H1 (cell line): ENCODE measurements around the gene GPR31. TPM values are rescaled to one million over a fixed set of nuclear protein-coding genes. Genes with fewer than 3 reads are reported as not detected.

Experiments
- CTCF ChIA-PET: fragments of 300-600 bp; sonication (Branson Sonifier 250); formaldehyde crosslinking; loops from one replicate; lab custom pipeline; 2021; ENCODE audit not compliant: partially characterized antibody; lab: Charles Lee
- POLR2A ChIA-PET: fragments of 300-600 bp; sonication (Branson Sonifier 250); formaldehyde crosslinking; loops from one replicate; lab custom pipeline; 2021; ENCODE audit warnings: inconsistent platforms; ENCODE audit not compliant: partially characterized antibody; lab: Charles Lee
- DNase-seq, 2 experiments: peaks; one replicate each; pipeline versions ENCODE4 v3.0.0 to v3.0.0-alpha.2; 2010 to 2022; ENCODE audit warnings: low spot score in 2 of 2, low read depth in 1 of 2, mixed read lengths in 1 of 2
- FAIRE-seq: peaks from 2 replicates; lab custom pipeline; 2011; peaks lifted over from hg19 to GRCh38; lab: Jason Lieb, UNC
- H2AFZ ChIP-seq: 2 replicates; pipeline ENCODE4 v1.8.1; 2012; ENCODE audit warnings: low read length, inconsistent platforms
- H2AK5ac ChIP-seq: 2 replicates; pipeline ENCODE4 v1.6.1; 2013; ENCODE audit warnings: low read depth, low read length
- H2BK120ac ChIP-seq: replicated peaks from 2 replicates; pipeline ENCODE3; 2013; ENCODE audit warnings: low read depth, low read length, inconsistent platforms
- H2BK12ac ChIP-seq: 2 replicates; pipeline ENCODE4 v1.6.1; 2013; ENCODE audit warnings: low read depth, low read length
- H2BK15ac ChIP-seq: 2 replicates; pipeline ENCODE4 v1.6.1; 2013; ENCODE audit warnings: low read length
- H2BK20ac ChIP-seq: 2 replicates; pipeline ENCODE4 v1.6.1; 2013; ENCODE audit warnings: low read length
- H2BK5ac ChIP-seq: 2 replicates; pipeline ENCODE4 v1.6.1; 2013; ENCODE audit warnings: low read depth, low read length
- H3K14ac ChIP-seq: 2 replicates; pipeline ENCODE4 v1.6.1; 2013; ENCODE audit warnings: inconsistent platforms; ENCODE audit not compliant: insufficient read length
- H3K18ac ChIP-seq: 2 replicates; pipeline ENCODE4 v1.6.1; 2013; ENCODE audit warnings: low read length; ENCODE audit errors: extremely low read depth
- H3K23ac ChIP-seq: 2 replicates; pipeline ENCODE4 v1.6.1; 2013; ENCODE audit warnings: inconsistent platforms; ENCODE audit not compliant: insufficient read length
- H3K23me2 ChIP-seq: 2 replicates; pipeline ENCODE4 v1.6.1; 2013; ENCODE audit warnings: low read depth, low read length
- H3K27ac ChIP-seq: 2 replicates; pipeline ENCODE4 v1.6.1; 2011; ENCODE audit warnings: low read depth, low read length, inconsistent platforms
- H3K27me3 ChIP-seq, 4 experiments: replicated peaks in 1 of 4; 1 replicate in 1 of 4; 2 replicates in 3 of 4; pipeline versions ENCODE4 v1.6.1 to v1.8.1; 2011 to 2013; ENCODE audit warnings: low read length in 3 of 4, mild to moderate bottlenecking in 3 of 4, inconsistent platforms in 2 of 4, mixed read lengths in 2 of 4, moderate library complexity in 1 of 4; ENCODE audit not compliant: control insufficient read depth in 3 of 4, insufficient read depth in 3 of 4; ENCODE audit errors: extremely low read depth in 1 of 4
- H3K36me3 ChIP-seq, 4 experiments: 2 replicates each; pipeline versions ENCODE4 v1.6.1 to v1.8.1; 2011 to 2013; ENCODE audit warnings: mild to moderate bottlenecking in 4 of 4, low read length in 3 of 4, moderate library complexity in 2 of 4, control low read depth in 1 of 4, inconsistent platforms in 1 of 4; ENCODE audit not compliant: insufficient read depth in 4 of 4, control insufficient read depth in 2 of 4
- H3K4ac ChIP-seq: replicated peaks from 2 replicates; pipeline ENCODE3; 2013; ENCODE audit warnings: low read length, low read depth, mixed read lengths, inconsistent platforms; ENCODE audit not compliant: insufficient read length
- H3K4me1 ChIP-seq, 4 experiments: replicated peaks in 1 of 4; 1 replicate in 1 of 4; 2 replicates in 3 of 4; pipeline versions ENCODE4 v1.6.1 to v1.8.1; 2011 to 2013; ENCODE audit warnings: low read length in 3 of 4, inconsistent platforms in 2 of 4, mixed read lengths in 1 of 4; ENCODE audit not compliant: insufficient read depth in 4 of 4, control insufficient read depth in 3 of 4
- H3K4me2 ChIP-seq, 2 experiments: 2 replicates each; pipeline versions ENCODE4 v1.6.1 to v1.8.1; 2011 to 2013; ENCODE audit warnings: low read depth in 2 of 2, low read length in 2 of 2, control low read depth in 1 of 2, inconsistent platforms in 1 of 2, mild to moderate bottlenecking in 1 of 2; ENCODE audit not compliant: insufficient read depth in 1 of 2
- H3K4me3 ChIP-seq, 4 experiments: fragments of 200-600, 300-600 bp in 1 of 4; sonication (generic), shearing (Covaris generic), sonication (Bioruptor Twin) in 1 of 4; 2 replicates each; pipeline versions ENCODE4 v1.5.1 to v1.8.1; 2011 to 2016; ENCODE audit warnings: low read length in 4 of 4, low read depth in 3 of 4, control low read depth in 2 of 4, inconsistent platforms in 2 of 4, mild to moderate bottlenecking in 2 of 4, mixed read lengths in 1 of 4, moderate library complexity in 1 of 4; ENCODE audit not compliant: insufficient read depth in 2 of 4; ENCODE audit errors: extremely low read depth in 1 of 4
- H3K56ac ChIP-seq: replicated peaks from 2 replicates; pipeline ENCODE3; 2013; ENCODE audit warnings: low read depth, mild to moderate bottlenecking, mixed read lengths, low read length, inconsistent platforms; ENCODE audit not compliant: insufficient read length
- H3K79me1 ChIP-seq: 2 replicates; pipeline ENCODE4 v1.6.1; 2013; ENCODE audit warnings: low read depth, low read length, control low read depth
- H3K79me2 ChIP-seq, 2 experiments: 2 replicates each; pipeline versions ENCODE4 v1.6.1 to v1.8.1; 2012 to 2013; ENCODE audit warnings: low read length in 2 of 2, mild to moderate bottlenecking in 2 of 2, inconsistent platforms in 1 of 2; ENCODE audit not compliant: insufficient read depth in 2 of 2, control insufficient read depth in 1 of 2
- H3K9ac ChIP-seq, 4 experiments: replicated peaks in 1 of 4; 1 replicate in 1 of 4; 2 replicates in 3 of 4; pipeline versions ENCODE4 v1.6.1 to v1.8.1; 2011 to 2013; ENCODE audit warnings: low read depth in 3 of 4, low read length in 3 of 4, control low read depth in 2 of 4, mild to moderate bottlenecking in 2 of 4, moderate library complexity in 2 of 4, inconsistent platforms in 1 of 4; ENCODE audit errors: extremely low read depth in 1 of 4
- H3K9me3 ChIP-seq, 2 experiments: 2 replicates each; pipeline versions ENCODE4 v1.6.1 to v1.8.1; 2012 to 2013; ENCODE audit warnings: mild to moderate bottlenecking in 2 of 2, moderate library complexity in 2 of 2, control low read depth in 1 of 2, inconsistent platforms in 1 of 2, low read depth in 1 of 2, low read length in 1 of 2, mixed read lengths in 1 of 2; ENCODE audit not compliant: insufficient read depth in 2 of 2
- H4K20me1 ChIP-seq, 2 experiments: replicated peaks in 1 of 2; 2 replicates each; pipeline versions ENCODE3 to v1.8.1; 2011 to 2013; ENCODE audit warnings: inconsistent platforms in 2 of 2, low read length in 2 of 2, mild to moderate bottlenecking in 1 of 2; ENCODE audit not compliant: insufficient read depth in 2 of 2, control insufficient read depth in 1 of 2
- H4K5ac ChIP-seq: 2 replicates; pipeline ENCODE4 v1.6.1; 2013; ENCODE audit warnings: low read length, low read depth, mixed read lengths, inconsistent platforms; ENCODE audit not compliant: insufficient read length
- H4K8ac ChIP-seq: 2 replicates; pipeline ENCODE4 v1.8.0; 2013; ENCODE audit warnings: mild to moderate bottlenecking, moderate library complexity, low read length, inconsistent platforms; ENCODE audit not compliant: insufficient read depth; ENCODE audit errors: extremely low read depth
- H4K91ac ChIP-seq: replicated peaks from 2 replicates; pipeline ENCODE3; 2013; ENCODE audit warnings: low read length, mixed read lengths, inconsistent platforms; ENCODE audit not compliant: insufficient read length
- CHD1 ChIP-seq: IDR thresholded peaks from 2 replicates; pipeline ENCODE4 v1.6.1; 2012; ENCODE audit warnings: low read depth, low read length, improper control_type of control experiment
- NRF1 ChIP-seq: IDR thresholded peaks from 2 replicates; pipeline ENCODE4 v1.6.1; 2011; ENCODE audit warnings: mild to moderate bottlenecking, low read depth, low read length, improper control_type of control experiment
- POLR2A ChIP-seq, 2 experiments: IDR thresholded peaks; 1 replicate in 1 of 2; 2 replicates in 1 of 2; pipeline ENCODE4 v1.6.1; 2011; ENCODE audit warnings: low read depth in 2 of 2, low read length in 2 of 2, mild to moderate bottlenecking in 2 of 2; ENCODE audit errors: control extremely low read depth in 1 of 2
- POU5F1 ChIP-seq: IDR thresholded peaks from 2 replicates; pipeline ENCODE4 v1.6.1; 2011; ENCODE audit warnings: low read depth, mild to moderate bottlenecking, low read length, moderate library complexity
- SIRT6 ChIP-seq: IDR thresholded peaks from one replicate; pipeline ENCODE4 v1.7.1; 2012; ENCODE audit warnings: low read length, inconsistent platforms
- TBP ChIP-seq: IDR thresholded peaks from 2 replicates; pipeline ENCODE4 v1.6.1; 2011; ENCODE audit warnings: low read depth, low read length, improper control_type of control experiment
- TEAD4 ChIP-seq: IDR thresholded peaks from 2 replicates; pipeline ENCODE4 v1.6.1; 2012; ENCODE audit warnings: low read depth, low read length, inconsistent platforms, mixed read lengths
- YY1 ChIP-seq: IDR thresholded peaks from 2 replicates; pipeline ENCODE4 v1.6.1; 2011; ENCODE audit warnings: low read depth, mild to moderate bottlenecking, low read length
- WGBS, 2 experiments: shearing (Covaris generic) in 1 of 2; methylation state at CpG; one replicate each; pipeline versions ENCODE4 v1.1.6 to v1.1.7; 2013 to 2015; ENCODE audit warnings: low lambda C conversion rate in 2 of 2, mixed read lengths in 2 of 2, inconsistent platforms in 1 of 2, low coverage in 1 of 2, missing lambda C conversion rate in 1 of 2; ENCODE audit not compliant: insufficient replicate concordance in 2 of 2, insufficient coverage in 1 of 2, insufficient read length in 1 of 2; ENCODE audit errors: extremely low coverage in 1 of 2, missing lambda C conversion rate in 1 of 2; 5-methylcytosine and 5-hydroxymethylcytosine counted together
- polyA plus RNA-seq, 7 experiments: library from polyadenylated mRNA; depleted of rRNA in 3 of 7; stranded (reverse) in 5 of 7; unstranded in 2 of 7; fragments of >200 nt in 5 of 7; fragments of 200-250 nt in 2 of 7; gene quantifications; 1 replicate in 5 of 7; 2 replicates in 1 of 7; 4 replicates in 1 of 7; pipeline versions ENCODE4 v1.2.1 to v1.2.3, GENCODE V29; 2011 to 2013; ENCODE audit warnings: missing spikeins in 2 of 7, mixed read lengths in 2 of 7
- total RNA-seq: library from RNA; stranded (reverse); fragmentation: NEBNext Ultra II Directional; extraction: Animal tissue kit (Norgen Biotek cat#: 25700); gene quantifications from 2 replicates; pipeline ENCODE4 v1.2.1, GENCODE V29; 2021
- TF ChIP-seq, protein P1 (sequence below): IDR thresholded peaks from 2 replicates; pipeline ENCODE4 v1.6.1; 2012; ENCODE audit warnings: low read length, inconsistent platforms

Gene GPR31
- total and polyA plus RNA-seq, 2 of the 8 experiments (the other 6 are each of a cell fraction or from before 2014, with no cell fraction given) = not detected

DNA sequence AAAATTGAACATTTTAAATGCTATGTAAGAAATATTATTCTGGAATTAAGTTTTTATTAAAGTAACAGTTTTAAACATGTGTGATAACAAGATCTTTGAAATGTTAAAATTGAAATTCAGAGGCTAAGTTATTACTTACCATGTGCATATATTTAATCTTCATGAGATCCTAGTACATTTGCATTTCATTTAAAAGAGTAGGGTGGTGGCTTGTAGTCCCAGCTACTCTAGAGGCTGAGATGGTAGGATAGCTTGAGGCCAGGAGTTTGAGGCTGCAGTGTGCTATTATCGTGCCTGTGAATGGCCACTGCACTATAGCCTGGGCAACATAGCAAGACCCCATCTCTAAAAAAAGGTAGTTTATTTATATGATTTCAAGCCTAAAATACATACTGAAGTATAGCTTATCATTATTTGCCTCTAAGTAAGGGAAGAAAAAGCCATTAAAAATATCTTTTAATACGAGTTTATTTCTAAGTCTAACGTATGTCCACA, 31.9 kb downstream of the GPR31 start:
- Histone ChIP-seq H3K4me1 (no peaks in the 10 kb centered on the region; a peak in 1 of 7 replicates), H2AK5ac (no peak overlapping the region), H3K56ac (no peak overlapping the region), H2AFZ (no peak overlapping the region), H2BK20ac (no peak overlapping the region), H3K79me1 (no peaks in the 10 kb centered on the region), H3K4me3 (no peak overlapping the region), H3K9ac (no peak overlapping the region), H3K14ac (no peak overlapping the region), H3K27me3 (no peaks in the 10 kb centered on the region), H3K9me3 (no peaks in the 10 kb centered on the region), H2BK12ac (no peak overlapping the region), H3K79me2 (no peaks in the 10 kb centered on the region), H3K23me2 (no peaks in the 10 kb centered on the region), H2BK120ac (no peak overlapping the region)
- WGBS, 2 experiments = 71% methylated on average over 3 of the region's 3 CpGs; no CpG with 5 or more reads in 1 of the 2 experiments
- no peak for DNase-seq
- ChIA-PET POLR2A (no interaction called here), CTCF (interaction anchor here (1.0 to 2.0 kb wide), 3 partner anchors 16 to 351 kb away, joined by 3 to 4 read pairs (median 4); no protein-coding TSS in a partner anchor)
- TF ChIP-seq TBP (no peak), POU5F1 (no peak), POLR2A (IDR thresholded peaks at IDR 0.05; ENCODE audit: control extremely low read depth in 1 of 2, low read depth in 2 of 2, low read length in 2 of 2) (no peak), SIRT6 (no peak), NRF1 (no peak), YY1 (no peak), CHD1 (no peak), TEAD4 (no peak)
- TF ChIP-seq, protein P1, sequence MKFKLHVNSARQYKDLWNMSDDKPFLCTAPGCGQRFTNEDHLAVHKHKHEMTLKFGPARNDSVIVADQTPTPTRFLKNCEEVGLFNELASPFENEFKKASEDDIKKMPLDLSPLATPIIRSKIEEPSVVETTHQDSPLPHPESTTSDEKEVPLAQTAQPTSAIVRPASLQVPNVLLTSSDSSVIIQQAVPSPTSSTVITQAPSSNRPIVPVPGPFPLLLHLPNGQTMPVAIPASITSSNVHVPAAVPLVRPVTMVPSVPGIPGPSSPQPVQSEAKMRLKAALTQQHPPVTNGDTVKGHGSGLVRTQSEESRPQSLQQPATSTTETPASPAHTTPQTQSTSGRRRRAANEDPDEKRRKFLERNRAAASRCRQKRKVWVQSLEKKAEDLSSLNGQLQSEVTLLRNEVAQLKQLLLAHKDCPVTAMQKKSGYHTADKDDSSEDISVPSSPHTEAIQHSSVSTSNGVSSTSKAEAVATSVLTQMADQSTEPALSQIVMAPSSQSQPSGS = no peak
- TF ChIP-seq, all 59 proteins: peak for 0
- no peak overlapping the region for H2BK15ac ChIP-seq
- H3K23ac ChIP-seq = no peak overlapping the region
- H4K91ac ChIP-seq = no peak overlapping the region
- H2BK5ac ChIP-seq = no peak overlapping the region
- H4K20me1 ChIP-seq = no peaks in the 10 kb centered on the region
- H3K4ac ChIP-seq = no peak overlapping the region
- H3K36me3 ChIP-seq = no peaks in the 10 kb centered on the region
- no peak overlapping the region for H3K27ac ChIP-seq
- H4K8ac ChIP-seq = no peak overlapping the region
- H4K5ac ChIP-seq = no peak overlapping the region
- no peak for FAIRE-seq
- no peak overlapping the region for H3K18ac ChIP-seq
- no peak overlapping the region for H3K4me2 ChIP-seq
